ENCODE data around the gene NTNG2.

DNA sequence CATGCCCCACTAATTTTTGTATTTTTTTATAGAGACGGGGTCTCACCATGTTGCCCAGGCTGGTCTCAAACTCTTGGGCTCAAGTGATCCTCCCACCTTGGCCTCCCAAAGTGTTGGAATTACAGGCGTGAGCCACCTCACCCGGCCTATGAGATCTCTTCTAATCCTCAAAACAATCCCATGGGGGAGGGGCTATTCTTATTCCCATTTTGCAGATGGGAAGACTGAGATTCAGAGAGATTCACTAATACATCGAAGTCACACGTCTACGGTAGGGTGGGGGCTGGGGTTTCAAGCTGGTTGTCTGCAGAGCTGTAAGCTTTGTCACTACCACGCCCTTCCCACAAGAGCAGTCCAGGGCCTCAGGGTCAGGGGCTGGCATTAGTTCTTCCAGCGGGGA, 14.0 kb upstream of the NTNG2 start:
- TF ChIP-seq, protein P1, sequence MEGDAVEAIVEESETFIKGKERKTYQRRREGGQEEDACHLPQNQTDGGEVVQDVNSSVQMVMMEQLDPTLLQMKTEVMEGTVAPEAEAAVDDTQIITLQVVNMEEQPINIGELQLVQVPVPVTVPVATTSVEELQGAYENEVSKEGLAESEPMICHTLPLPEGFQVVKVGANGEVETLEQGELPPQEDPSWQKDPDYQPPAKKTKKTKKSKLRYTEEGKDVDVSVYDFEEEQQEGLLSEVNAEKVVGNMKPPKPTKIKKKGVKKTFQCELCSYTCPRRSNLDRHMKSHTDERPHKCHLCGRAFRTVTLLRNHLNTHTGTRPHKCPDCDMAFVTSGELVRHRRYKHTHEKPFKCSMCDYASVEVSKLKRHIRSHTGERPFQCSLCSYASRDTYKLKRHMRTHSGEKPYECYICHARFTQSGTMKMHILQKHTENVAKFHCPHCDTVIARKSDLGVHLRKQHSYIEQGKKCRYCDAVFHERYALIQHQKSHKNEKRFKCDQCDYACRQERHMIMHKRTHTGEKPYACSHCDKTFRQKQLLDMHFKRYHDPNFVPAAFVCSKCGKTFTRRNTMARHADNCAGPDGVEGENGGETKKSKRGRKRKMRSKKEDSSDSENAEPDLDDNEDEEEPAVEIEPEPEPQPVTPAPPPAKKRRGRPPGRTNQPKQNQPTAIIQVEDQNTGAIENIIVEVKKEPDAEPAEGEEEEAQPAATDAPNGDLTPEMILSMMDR (IDR thresholded peaks at IDR 0.05), result no peak
- TF ChIP-seq POLR2A (IDR thresholded peaks at IDR 0.05), result no peak
